Lung microvascular endothelial cell (primary cell): ENCODE data around the gene RAG2. TPM values are rescaled to one million over a fixed set of nuclear protein-coding genes. Genes with fewer than 3 reads are reported as not detected.

Experiments
- DNase-seq, 2 donors: peaks; one replicate each; pipeline versions ENCODE4 v3.0.0 to v3.0.0-alpha.2; 2010; ENCODE audit warnings: low read depth in 2 of 2
- total RNA-seq: library from RNA; depleted of rRNA; stranded (reverse); fragments of >200 nt; gene quantifications from 2 replicates; pipeline ENCODE4 v1.2.1, GENCODE V29; 2014

The RAG2 gene
- total RNA-seq, 1 donor from 2014 or later, result not detected

GRCh38 chr11:36550385-36551115, 47.5 kb downstream of the RAG2 start:
- DNase-seq, result no peak

Other genes starting within 250 kb of the RAG2 start
- 6.1 and 9.1 TPM in 2 replicates for gene TRAF6, start 88.0 kb downstream of the RAG2 start, total RNA-seq
- gene RAG1, start 30.2 kb downstream of the RAG2 start, total RNA-seq, result 0.60 and 1.1 TPM in 2 replicates
- gene IFTAP, start 3.7 kb downstream of the RAG2 start, total RNA-seq, result 19.8 and 27.0 TPM in 2 replicates